K562 (cell line): Measurements from ENCODE around the gene NETO1. TPM values are rescaled to one million over a fixed set of nuclear protein-coding genes. Genes with fewer than 3 reads are reported as not detected.

Experiments used
- ATAC-seq: fragments of 200-7000 bp; cut with Tn5 transposase; 3 replicates; pipeline ENCODE4 v1.9.1; 2020; ENCODE audit warnings: moderate library complexity
- BruUV-seq: library from RNA; stranded (reverse); fragments of 400-500 nt; replicated peaks from 2 replicates; lab custom pipeline; 2021; lab: Mats Ljungman, UMichigan
- CTCF ChIA-PET: fragments of 300-600 bp; formaldehyde crosslinking; extraction: SDS; loops from one replicate; lab custom pipeline; 2021; ENCODE audit warnings: low intra/inter-chr PET ratio; lab: Yijun Ruan, JAX
- POLR2A ChIA-PET: fragments of 300-600, 350-650 bp; sonication (Branson Sonifier 250); formaldehyde crosslinking; extraction: SDS; loops from one replicate; lab custom pipeline; 2021; ENCODE audit warnings: antibody characterized with exemption, inconsistent platforms; lab: Yijun Ruan, JAX
- DNase-seq, 4 experiments: peaks; one replicate each; pipeline versions ENCODE4 v3.0.0 to v3.0.0-alpha.2; 2011 to 2018; ENCODE audit warnings: low spot score in 3 of 4, mixed read lengths in 3 of 4; ENCODE audit errors: extremely low read depth in 1 of 4
- FAIRE-seq: peaks from 2 replicates; lab custom pipeline; 2011; peaks lifted over from hg19 to GRCh38; lab: Jason Lieb, UNC
- H2AFZ ChIP-seq: 2 replicates; pipeline ENCODE4 v1.6.0; 2011; ENCODE audit warnings: low read depth, low read length, control low read depth, inconsistent platforms
- H3K27ac ChIP-seq: fragments of 200-600 bp; 3 replicates; pipeline ENCODE4 v1.8.0; 2011; ENCODE audit warnings: low read depth, mild to moderate bottlenecking, control low read depth, inconsistent platforms, low read length, moderate library complexity, mixed read lengths; ENCODE audit errors: extremely low read depth
- H3K27me3 ChIP-seq, 2 experiments: fragments of 300-600 bp in 1 of 2; 2 replicates in 1 of 2; 3 replicates in 1 of 2; pipeline versions ENCODE4 v1.6.0 to v1.8.0; 2011; ENCODE audit warnings: inconsistent platforms in 2 of 2, low read length in 2 of 2, mild to moderate bottlenecking in 1 of 2, mixed read lengths in 1 of 2, moderate library complexity in 1 of 2; ENCODE audit not compliant: control insufficient read depth in 2 of 2, insufficient read depth in 2 of 2
- H3K36me3 ChIP-seq: fragments of 300-600 bp; 3 replicates; pipeline ENCODE4 v1.8.0; 2011; ENCODE audit warnings: mild to moderate bottlenecking, low read length, inconsistent platforms; ENCODE audit not compliant: control insufficient read depth, insufficient read depth
- H3K4me1 ChIP-seq, 2 experiments: fragments of 200-600 bp in 1 of 2; replicated peaks in 1 of 2; 2 replicates in 1 of 2; 3 replicates in 1 of 2; pipeline versions ENCODE4 v1.5.1 to v1.8.0; 2011; ENCODE audit warnings: inconsistent platforms in 2 of 2, low read length in 2 of 2, mild to moderate bottlenecking in 1 of 2, mixed read lengths in 1 of 2, moderate library complexity in 1 of 2; ENCODE audit not compliant: control insufficient read depth in 2 of 2, insufficient read depth in 2 of 2
- H3K4me2 ChIP-seq: 2 replicates; pipeline ENCODE4 v1.6.1; 2011; ENCODE audit warnings: low read length, control low read depth, inconsistent platforms, mixed read lengths; ENCODE audit not compliant: insufficient read depth
- H3K4me3 ChIP-seq: fragments of 200-600 bp; sonication (generic), shearing (Covaris generic); 2 replicates; pipeline ENCODE4 v1.5.1; 2016; ENCODE audit warnings: control low read depth, inconsistent platforms
- H3K79me2 ChIP-seq: fragments of 200-600 bp; 3 replicates; pipeline ENCODE4 v1.8.0; 2011; ENCODE audit warnings: low read length, inconsistent platforms; ENCODE audit not compliant: control insufficient read depth, insufficient read depth
- H3K9ac ChIP-seq, 2 experiments: 2 replicates each; pipeline versions ENCODE4 v1.6.0 to v1.6.1; 2011; ENCODE audit warnings: low read depth in 2 of 2, low read length in 2 of 2, control low read depth in 1 of 2, inconsistent platforms in 1 of 2, mild to moderate bottlenecking in 1 of 2, mixed read lengths in 1 of 2; ENCODE audit not compliant: insufficient read depth in 1 of 2
- H3K9me1 ChIP-seq: one replicate; pipeline ENCODE4 v1.6.0; 2011; ENCODE audit warnings: inconsistent platforms, mild to moderate bottlenecking, low read length, moderate library complexity; ENCODE audit not compliant: control insufficient read depth, insufficient read depth
- H3K9me3 ChIP-seq: replicated peaks from 2 replicates; pipeline ENCODE4 v1.5.1; 2011; ENCODE audit warnings: low read depth, low read length, inconsistent platforms; ENCODE audit not compliant: control insufficient read depth, insufficient read depth
- H4K20me1 ChIP-seq: replicated peaks from 2 replicates; pipeline ENCODE4 v1.6.1; 2011; ENCODE audit warnings: low read length, inconsistent platforms, mixed read lengths; ENCODE audit not compliant: control insufficient read depth, insufficient read depth
- FUS ChIP-seq: fragments of 200-400 bp; formaldehyde crosslinking; optimal IDR thresholded peaks from 2 replicates; pipeline ENCODE3; 2017; ENCODE audit warnings: low read depth, low read length
- NCOA4 ChIP-seq: fragments of 450-650 bp; IDR thresholded peaks from 2 replicates; pipeline ENCODE4 v1.6.1; 2018; ENCODE audit warnings: mild to moderate bottlenecking; ENCODE audit not compliant: partially characterized antibody
- NFXL1 ChIP-seq: fragments of 450-650 bp; formaldehyde crosslinking; IDR thresholded peaks from 2 replicates; pipeline ENCODE4 v1.4.0; 2021; ENCODE audit warnings: mild to moderate bottlenecking
- RERE ChIP-seq: sonication (generic); formaldehyde crosslinking; IDR thresholded peaks from 2 replicates; pipeline ENCODE4 v1.8.0; 2023; ENCODE audit warnings: missing genetic modification reagents, mild to moderate bottlenecking, borderline replicate concordance
- ZNF212 ChIP-seq: fragments of 450-650 bp; formaldehyde crosslinking; IDR thresholded peaks from 2 replicates; pipeline ENCODE4 v1.4.0; 2020; ENCODE audit warnings: mild to moderate bottlenecking
- in situ Hi-C: fragments of 300-500 bp; cut with MboI; formaldehyde crosslinking; loops from 4 replicates; pipeline ENCODE4 v1.15.0; 2018; ENCODE audit warnings: inconsistent platforms, mixed read lengths
- intact Hi-C: fragments of 100-400 bp; cut with micrococcal nuclease; formaldehyde crosslinking; loops from 2 replicates; pipeline ENCODE4 v1.14.2; 2022
- polyA plus RNA-seq, 8 experiments: library from polyadenylated mRNA; depleted of rRNA in 4 of 8; stranded (reverse) in 5 of 8; unstranded in 3 of 8; fragments of >200 nt; fragmentation: Nextera tagmentation in 2 of 8; fragmentation: Illumina TruSeq in 1 of 8; extraction: Ambion mirVana in 2 of 8; extraction: Trizol in 1 of 8; gene quantifications; 2 replicates each; pipeline versions ENCODE4 v1.2.1 to v1.2.3, GENCODE V29; 2011 to 2014; ENCODE audit warnings: inconsistent platforms in 1 of 8, missing spikeins in 1 of 8
- total RNA-seq, 7 experiments: library from RNA; depleted of rRNA in 6 of 7; stranded (reverse); fragments of >200 nt in 6 of 7; fragmentation: Illumina TruSeq in 2 of 7; extraction: Trizol in 2 of 7; gene quantifications; 2 replicates each; pipeline versions ENCODE4 v1.2.1 to v1.2.3, GENCODE V29; 2011 to 2021; ENCODE audit warnings: low replicate concordance in 1 of 7

The NETO1 gene
- total and polyA plus RNA-seq, 9 of the 15 experiments (the other 6 are each of a cell fraction or from before 2014, with no cell fraction given) = not detected

GRCh38 chr18:72819050-72819449 is 48.7 kb downstream of the NETO1 start:
- no peaks in the 10 kb centered on the region for H3K4me1 ChIP-seq
- ChIA-PET POLR2A (no interaction called here), CTCF (no interaction called here)
- H3K27me3 ChIP-seq = no peaks in the 10 kb centered on the region
- H4K20me1 ChIP-seq = no peaks in the 10 kb centered on the region
- ATAC-seq = no peak
- TF ChIP-seq RERE (CRISPR knock-in tag) (no peak), ZNF212 (CRISPR knock-in tag) (no peak), FUS (no peak), NFXL1 (CRISPR knock-in tag) (no peak), NCOA4 (no peak)
- intact Hi-C loops = no loop called here
- BruUV-seq = no TSS peak
- no peaks in the 10 kb centered on the region for H3K9me3 ChIP-seq
- H2AFZ ChIP-seq = no peak overlapping the region
- H3K27ac ChIP-seq = no peak overlapping the region
- H3K4me3 ChIP-seq = no peak overlapping the region
- H3K79me2 ChIP-seq = no peaks in the 10 kb centered on the region
- in situ Hi-C loops = no loop called here
- H3K4me2 ChIP-seq = no peak overlapping the region
- FAIRE-seq = no peak
- no peaks in the 10 kb centered on the region for H3K9me1 ChIP-seq
- DNase-seq = no peak
- H3K36me3 ChIP-seq = no peaks in the 10 kb centered on the region
- H3K9ac ChIP-seq = no peak overlapping the region
